Nephron progenitor cell (in vitro differentiated cells): ENCODE measurements around the gene ATP10A.

Experiments used
- DNase-seq: peaks from one replicate; pipeline ENCODE4 v3.0.0; 2021
- H3K27ac Mint-ChIP-seq: 2 replicates; pipeline ENCODE4 v1.8.0; 2021; ENCODE audit warnings: mild to moderate bottlenecking, moderate library complexity, mixed read lengths
- H3K27me3 Mint-ChIP-seq: 2 replicates; pipeline ENCODE4 v1.8.0; 2021; ENCODE audit warnings: mild to moderate bottlenecking, low read depth, mixed read lengths; ENCODE audit not compliant: poor library complexity
- H3K36me3 Mint-ChIP-seq: 2 replicates; pipeline ENCODE4 v1.8.0; 2021; ENCODE audit warnings: low read depth, mixed read lengths
- H3K4me1 Mint-ChIP-seq: 2 replicates; pipeline ENCODE4 v1.8.0; 2021; ENCODE audit warnings: mixed read lengths
- H3K4me3 Mint-ChIP-seq: 2 replicates; pipeline ENCODE4 v1.8.0; 2021; ENCODE audit warnings: mild to moderate bottlenecking, moderate library complexity, mixed read lengths
- H3K9me3 Mint-ChIP-seq: 2 replicates; pipeline ENCODE4 v1.8.0; 2021; ENCODE audit warnings: mild to moderate bottlenecking, moderate library complexity, mixed read lengths
- TF ChIP-seq, protein P1 (sequence below): fragments of 200-600 bp; sonication (generic); IDR thresholded peaks from 2 replicates; pipeline ENCODE4 v1.5.0; 2021; ENCODE audit warnings: antibody characterized with exemption

ATP10A gene

GRCh38 chr15:25719101-25719985 lies 143.8 kb downstream of the ATP10A start:
- H3K36me3 Mint-ChIP-seq: no peaks in the 10 kb centered on the region
- H3K4me1 Mint-ChIP-seq: peaks cover 16% of the 10 kb centered on the region
- no peak overlapping the region for H3K4me3 Mint-ChIP-seq
- H3K9me3 Mint-ChIP-seq: no peaks in the 10 kb centered on the region
- H3K27ac Mint-ChIP-seq: no peak overlapping the region
- TF ChIP-seq, protein P1, sequence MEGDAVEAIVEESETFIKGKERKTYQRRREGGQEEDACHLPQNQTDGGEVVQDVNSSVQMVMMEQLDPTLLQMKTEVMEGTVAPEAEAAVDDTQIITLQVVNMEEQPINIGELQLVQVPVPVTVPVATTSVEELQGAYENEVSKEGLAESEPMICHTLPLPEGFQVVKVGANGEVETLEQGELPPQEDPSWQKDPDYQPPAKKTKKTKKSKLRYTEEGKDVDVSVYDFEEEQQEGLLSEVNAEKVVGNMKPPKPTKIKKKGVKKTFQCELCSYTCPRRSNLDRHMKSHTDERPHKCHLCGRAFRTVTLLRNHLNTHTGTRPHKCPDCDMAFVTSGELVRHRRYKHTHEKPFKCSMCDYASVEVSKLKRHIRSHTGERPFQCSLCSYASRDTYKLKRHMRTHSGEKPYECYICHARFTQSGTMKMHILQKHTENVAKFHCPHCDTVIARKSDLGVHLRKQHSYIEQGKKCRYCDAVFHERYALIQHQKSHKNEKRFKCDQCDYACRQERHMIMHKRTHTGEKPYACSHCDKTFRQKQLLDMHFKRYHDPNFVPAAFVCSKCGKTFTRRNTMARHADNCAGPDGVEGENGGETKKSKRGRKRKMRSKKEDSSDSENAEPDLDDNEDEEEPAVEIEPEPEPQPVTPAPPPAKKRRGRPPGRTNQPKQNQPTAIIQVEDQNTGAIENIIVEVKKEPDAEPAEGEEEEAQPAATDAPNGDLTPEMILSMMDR: no peak
- no peak for DNase-seq
- H3K27me3 Mint-ChIP-seq: peaks cover 3% of the 10 kb centered on the region

- Mint-ChIP-seq H3K4me1 (peaks cover 16% of the 10 kb centered on the region), H3K9me3 (no peaks in the 10 kb centered on the region), H3K27me3 (peaks cover 3% of the 10 kb centered on the region), H3K4me3 (no peak overlapping the region), H3K36me3 (no peaks in the 10 kb centered on the region), H3K27ac (no peak overlapping the region)
- TF ChIP-seq, protein P1: no peak
- no peak for DNase-seq
Observed at GRCh38 chr15:25718597-25718996, 144.5 kb downstream of the ATP10A start.

DNA sequence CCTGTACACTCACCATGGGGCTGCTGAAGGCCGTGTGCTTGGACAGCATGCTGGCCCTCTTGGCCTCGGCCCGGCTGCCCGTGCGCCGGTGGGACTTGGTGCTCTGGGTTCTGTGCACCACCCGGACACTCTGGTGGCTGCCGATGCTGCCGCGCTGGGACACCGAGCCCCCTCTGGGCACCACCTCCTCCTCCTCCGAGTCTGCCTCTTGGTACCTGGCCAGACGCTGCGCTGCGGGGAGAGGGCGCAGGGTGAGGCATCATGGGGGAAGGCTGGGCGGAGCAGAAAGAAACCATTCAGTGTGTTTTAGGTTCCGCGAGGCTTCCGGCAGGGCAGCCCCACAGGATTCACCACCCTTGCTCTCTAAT lies 145.0 kb downstream of the ATP10A start:
- peaks cover 3% of the 10 kb centered on the region for H3K27me3 Mint-ChIP-seq
- TF ChIP-seq, protein P1: no peak
- H3K36me3 Mint-ChIP-seq: no peaks in the 10 kb centered on the region
- no peak overlapping the region for H3K4me3 Mint-ChIP-seq
- no peak for DNase-seq
- H3K4me1 Mint-ChIP-seq: peaks cover 16% of the 10 kb centered on the region
- H3K27ac Mint-ChIP-seq: no peak overlapping the region
- H3K9me3 Mint-ChIP-seq: no peaks in the 10 kb centered on the region

GRCh38 chr15:25717457-25718168 lies 145.5 kb downstream of the ATP10A start:
- H3K27me3 Mint-ChIP-seq: peaks cover 3% of the 10 kb centered on the region
- TF ChIP-seq, protein P1: no peak
- H3K9me3 Mint-ChIP-seq: no peaks in the 10 kb centered on the region
- no peak for DNase-seq
- H3K36me3 Mint-ChIP-seq: no peaks in the 10 kb centered on the region
- no peak overlapping the region for H3K4me3 Mint-ChIP-seq
- peaks cover 16% of the 10 kb centered on the region for H3K4me1 Mint-ChIP-seq
- H3K27ac Mint-ChIP-seq: peak overlapping the region; percentile 78

DNA sequence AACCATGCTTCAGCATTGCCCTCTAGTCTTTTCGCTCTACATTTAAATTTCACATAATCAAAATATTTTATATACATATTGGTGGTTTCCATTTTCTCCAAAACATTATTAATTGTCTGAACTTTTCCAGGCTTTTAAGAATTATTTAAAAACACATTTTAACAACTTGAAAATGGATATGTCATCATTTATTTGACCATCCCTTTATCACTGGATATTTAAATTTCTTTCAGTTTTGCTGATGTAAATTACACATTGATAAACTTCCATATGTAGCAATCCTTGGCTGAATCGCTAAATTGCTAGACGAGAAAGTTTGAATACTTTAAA lies 146.0 kb downstream of the ATP10A start:
- Mint-ChIP-seq H3K9me3 (no peaks in the 10 kb centered on the region), H3K27me3 (peaks cover 3% of the 10 kb centered on the region), H3K4me3 (no peak overlapping the region), H3K27ac (no peak overlapping the region), H3K36me3 (no peaks in the 10 kb centered on the region), H3K4me1 (peaks cover 16% of the 10 kb centered on the region)
- TF ChIP-seq, protein P1: no peak
- no peak for DNase-seq
